ENCODE measurements around the gene ZNF134. TPM values are rescaled to one million over a fixed set of nuclear protein-coding genes. Genes with fewer than 3 reads are reported as not detected.

ZNF134 gene
- total RNA-seq, 1 experiment from 2014 or later: 52.5 TPM

GRCh38 chr19:57578487-57579205, 35.4 kb upstream of the ZNF134 start, which contains the start of gene ZNF416 (continued):
- TF ChIP-seq HMGXB4 (CRISPR knock-in tag; IDR thresholded peaks at IDR 0.05): no peak
- TF ChIP-seq HMGA2 (CRISPR knock-in tag; IDR thresholded peaks at IDR 0.05): no peak

GRCh38 chr19:57583104-57583520, 30.9 kb upstream of the ZNF134 start:
- Mint-ChIP-seq H3K27me3 (ENCODE audit: low read depth) (peaks cover 17% of the 10 kb centered on the region), H3K9me3 (peaks cover 35% of the 10 kb centered on the region), H3K4me3 (peak overlapping the region; percentile 97), H3K4me1 (peaks cover 23% of the 10 kb centered on the region), H3K36me3 (peaks cover 47% of the 10 kb centered on the region), H3K27ac (no peak overlapping the region)
- ATAC-seq (no peak), DNase-seq (ENCODE audit: low spot score) (no peak)
- POLR2A ChIA-PET: interaction anchor here (0.6 to 1.3 kb wide), 2 partner anchors 18 to 99 kb away, joined by 3 read pairs; partner anchors contain the start of gene ZNF551
- CTCF ChIA-PET: interaction anchor here (1.0 to 1.5 kb wide), 4 partner anchors 16 to 194 kb away, joined by 3 to 6 read pairs (median 3); partner anchors contain the start of genes ZNF530 and ZNF551
- TF ChIP-seq ZMAT4 (CRISPR knock-in tag; IDR thresholded peaks at IDR 0.05): no peak
- TF ChIP-seq ZBTB43 (CRISPR knock-in tag; IDR thresholded peaks at IDR 0.05): no peak
- no peak for TF ChIP-seq FOXP4 (CRISPR knock-in tag; IDR thresholded peaks at IDR 0.05)
- TF ChIP-seq PRRX2 (CRISPR knock-in tag; IDR thresholded peaks at IDR 0.05): no peak
- no peak for TF ChIP-seq NR1H2 (CRISPR knock-in tag; IDR thresholded peaks at IDR 0.05)
- TF ChIP-seq ETV6 (CRISPR knock-in tag; IDR thresholded peaks at IDR 0.05): no peak
- TF ChIP-seq FOXK1 (CRISPR knock-in tag; IDR thresholded peaks at IDR 0.05): no peak
- no peak for TF ChIP-seq ATF6 (CRISPR knock-in tag; IDR thresholded peaks at IDR 0.05)
- no peak for TF ChIP-seq PREB (CRISPR knock-in tag; IDR thresholded peaks at IDR 0.05; ENCODE audit: borderline replicate concordance)
- TF ChIP-seq ZNF281 (CRISPR knock-in tag; IDR thresholded peaks at IDR 0.05): no peak
- TF ChIP-seq RELA (CRISPR knock-in tag; IDR thresholded peaks at IDR 0.05; ENCODE audit: borderline replicate concordance): no peak
- no peak for TF ChIP-seq ZNF671 (CRISPR knock-in tag; IDR thresholded peaks at IDR 0.05)
- TF ChIP-seq ATF2 (CRISPR knock-in tag; IDR thresholded peaks at IDR 0.05; ENCODE audit: borderline replicate concordance, low read depth): no peak
- no peak for TF ChIP-seq GABPB1 (CRISPR knock-in tag; IDR thresholded peaks at IDR 0.05)
- no peak for TF ChIP-seq SMAD4 (CRISPR knock-in tag; IDR thresholded peaks at IDR 0.05)
